GM12878 (cell line): Measurements from ENCODE around the gene RCOR2. TPM values are rescaled to one million over a fixed set of nuclear protein-coding genes. Genes with fewer than 3 reads are reported as not detected.

ENCODE experiments used
- ATAC-seq: fragments of 200-7000 bp; cut with Tn5 transposase; 3 replicates; pipeline ENCODE4 v1.9.1; 2020; ENCODE audit warnings: mild to moderate bottlenecking, moderate library complexity
- BruUV-seq: library from RNA; stranded (reverse); fragments of 400-500 nt; replicated peaks from 2 replicates; lab custom pipeline; 2021; lab: Mats Ljungman, UMichigan
- CTCF ChIA-PET: fragments of 300-600 bp; sonication (Branson Sonifier 250); formaldehyde crosslinking; extraction: SDS; loops from one replicate; lab custom pipeline; 2021; ENCODE audit warnings: inconsistent platforms; lab: Yijun Ruan, JAX
- POLR2A ChIA-PET: fragments of 350-600 bp; formaldehyde crosslinking; extraction: SDS; loops from one replicate; lab custom pipeline; 2021; ENCODE audit warnings: inconsistent platforms; lab: Charles Lee
- RAD21 ChIA-PET: fragments of 300-600 bp; sonication (Branson Sonifier 250); formaldehyde crosslinking; loops from one replicate; lab custom pipeline; 2023; ENCODE audit warnings: antibody characterized with exemption; ENCODE audit not compliant: unreplicated experiment; lab: Charles Lee
- SMC1A ChIA-PET: fragments of 300-600 bp; sonication (Branson Sonifier 250); formaldehyde crosslinking; loops from one replicate; lab custom pipeline; 2023; ENCODE audit not compliant: unreplicated experiment, uncharacterized antibody; lab: Charles Lee
- DNase-seq: peaks from one replicate; pipeline ENCODE4 v3.0.0-alpha.2; 2011; ENCODE audit warnings: low read depth, low spot score
- FAIRE-seq: peaks from 3 replicates; lab custom pipeline; 2011; peaks lifted over from hg19 to GRCh38; lab: Jason Lieb, UNC
- H2AFZ ChIP-seq: 2 replicates; pipeline ENCODE4 v1.6.0; 2011; ENCODE audit warnings: low read depth, low read length, control low read depth; ENCODE audit not compliant: control insufficient read depth
- H3K27ac ChIP-seq: 2 replicates; pipeline ENCODE4 v1.5.1; 2011; ENCODE audit warnings: control low read depth; ENCODE audit not compliant: control insufficient read depth, insufficient read depth
- H3K27me3 ChIP-seq, 2 experiments: replicated peaks in 1 of 2; 2 replicates each; pipeline versions ENCODE4 v1.6.0 to v1.6.1; 2011; ENCODE audit warnings: low read length in 1 of 2; ENCODE audit not compliant: control insufficient read depth in 2 of 2, insufficient read depth in 2 of 2
- H3K36me3 ChIP-seq, 2 experiments: 2 replicates each; pipeline ENCODE4 v1.5.1; 2011; ENCODE audit warnings: low read length in 1 of 2; ENCODE audit not compliant: control insufficient read depth in 2 of 2, insufficient read depth in 2 of 2
- H3K4me1 ChIP-seq: 2 replicates; pipeline ENCODE4 v1.6.1; 2011; ENCODE audit warnings: mild to moderate bottlenecking, low read length, moderate library complexity, mixed read lengths; ENCODE audit not compliant: control insufficient read depth, insufficient read depth
- H3K4me2 ChIP-seq: 2 replicates; pipeline ENCODE4 v1.6.0; 2011; ENCODE audit warnings: control low read depth; ENCODE audit not compliant: control insufficient read depth, insufficient read depth
- H3K4me3 ChIP-seq: fragments of 200-600 bp; sonication (generic); 2 replicates; pipeline ENCODE4 v1.5.1; 2016
- H3K79me2 ChIP-seq: 2 replicates; pipeline ENCODE4 v1.6.0; 2011; ENCODE audit warnings: low read length; ENCODE audit not compliant: control insufficient read depth, insufficient read depth
- H3K9ac ChIP-seq: 2 replicates; pipeline ENCODE4 v1.8.0; 2011; ENCODE audit warnings: low read length, control low read depth, mixed read lengths; ENCODE audit not compliant: control insufficient read depth, insufficient read depth
- H3K9me3 ChIP-seq: replicated peaks from 3 replicates; pipeline ENCODE4 v1.5.1; 2011; ENCODE audit warnings: mild to moderate bottlenecking, low read length; ENCODE audit not compliant: control insufficient read depth, insufficient read depth
- H4K20me1 ChIP-seq: 2 replicates; pipeline ENCODE4 v1.6.0; 2011; ENCODE audit not compliant: control insufficient read depth, insufficient read depth
- CBFB ChIP-seq: IDR thresholded peaks from 2 replicates; pipeline ENCODE4 v1.6.1; 2016; ENCODE audit warnings: antibody characterized with exemption, low read depth
- NR2F1 ChIP-seq: fragments of 450-650 bp; conservative IDR thresholded peaks from 2 replicates; pipeline ENCODE4 v1.6.1; 2017; ENCODE audit warnings: mild to moderate bottlenecking
- SRF ChIP-seq, 2 experiments: IDR thresholded peaks; 2 replicates each; pipeline ENCODE4 v1.6.1; 2011; ENCODE audit warnings: low read depth in 2 of 2, low read length in 2 of 2, mild to moderate bottlenecking in 1 of 2, moderate library complexity in 1 of 2
- WGBS: methylation state at CpG from one replicate; pipeline ENCODE4 v1.1.6; 2016; ENCODE audit warnings: low lambda C conversion rate; ENCODE audit not compliant: insufficient replicate concordance, insufficient coverage; ENCODE audit errors: missing lambda C conversion rate; 5-methylcytosine and 5-hydroxymethylcytosine counted together
- in situ Hi-C: fragments of 300-500 bp; cut with MboI; formaldehyde crosslinking; loops from 9 replicates; pipeline ENCODE4 v1.14.3; 2018; ENCODE audit warnings: mixed read lengths
- intact Hi-C: fragments of 100-400 bp; cut with micrococcal nuclease; formaldehyde crosslinking; loops from one replicate; pipeline ENCODE4 v1.14.2; 2022; ENCODE audit not compliant: unreplicated experiment
- polyA plus RNA-seq, 11 experiments: library from polyadenylated mRNA; depleted of rRNA in 4 of 11; unstranded in 6 of 11; stranded (reverse) in 5 of 11; fragments of >200 nt; fragmentation: Nextera tagmentation in 4 of 11; fragmentation: Illumina TruSeq in 1 of 11; extraction: Ambion mirVana in 4 of 11; extraction: Trizol in 1 of 11; gene quantifications; 1 replicate in 1 of 11; 2 replicates in 10 of 11; pipeline versions ENCODE4 v1.2.1 to v1.2.3, GENCODE V29; 2011 to 2016; ENCODE audit warnings: inconsistent platforms in 2 of 11, missing spikeins in 2 of 11, low read depth in 1 of 11
- total RNA-seq, 4 experiments: library from RNA; depleted of rRNA in 3 of 4; stranded (reverse); fragments of >200 nt in 3 of 4; fragmentation: Illumina TruSeq in 1 of 4; extraction: Trizol in 1 of 4; gene quantifications; 2 replicates each; pipeline versions ENCODE4 v1.2.1 to v1.2.3, GENCODE V29; 2013 to 2021

The RCOR2 gene
- total and polyA plus RNA-seq, 10 of the 15 experiments (the other 5 are each of a cell fraction or from before 2014, with no cell fraction given): 0.06 to 0.32 (median 0.17) TPM; not detected in 5

- CTCF ChIA-PET: interaction anchor here (2.3 to 3.4 kb wide), 2 partner anchors 27 to 32 kb away, joined by 7 to 46 read pairs; no protein-coding TSS in a partner anchor
- no peak overlapping the region; the same call in 1 of the 2 replicates for H3K27ac ChIP-seq
- FAIRE-seq (no peak), ATAC-seq (no peak), DNase-seq (no peak)
- no peak overlapping the region for H3K9ac ChIP-seq
- no peaks in the 10 kb centered on the region for H3K9me3 ChIP-seq
- H3K4me2 ChIP-seq: no peak overlapping the region
- peaks cover 3 to 8% of the 10 kb centered on the region in 2 experiments for H3K36me3 ChIP-seq
- in situ Hi-C loops: no loop called here
- no peak overlapping the region for H2AFZ ChIP-seq
- H3K27me3 ChIP-seq: no peaks in the 10 kb centered on the region
- POLR2A ChIA-PET: interaction anchor here (0.8 kb wide), 1 partner anchor 18 kb away, joined by 5 read pairs; no protein-coding TSS in a partner anchor
- BruUV-seq: no TSS peak
- SMC1A ChIA-PET: interaction anchor here (13.9 kb wide), 1 partner anchor 29 kb away, joined by 153 read pairs; the partner anchor contains the start of gene MARK2
- peaks cover 56% of the 10 kb centered on the region for H3K4me1 ChIP-seq
- H4K20me1 ChIP-seq: peaks cover 9% of the 10 kb centered on the region
- H3K79me2 ChIP-seq: peaks cover 60% of the 10 kb centered on the region
- RAD21 ChIA-PET: interaction anchor here (0.8 to 2.2 kb wide), 2 partner anchors 28 to 31 kb away, joined by 3 to 21 read pairs; partner anchors contain the start of gene MARK2
- H3K4me3 ChIP-seq: no peak overlapping the region
- no peak for TF ChIP-seq SRF (IDR thresholded peaks at IDR 0.05; ENCODE audit: low read depth in 2 of 2, low read length in 2 of 2)
- WGBS: 95% methylated on average over 7 of the region's 7 CpGs
- intact Hi-C loops: no loop called here
Measured at GRCh38 chr11:63869171-63869591, 47.8 kb downstream of the RCOR2 start.

- Histone ChIP-seq H4K20me1 (peaks cover 9% of the 10 kb centered on the region; the same call in 1 of the 2 replicates), H3K79me2 (peaks cover 57% of the 10 kb centered on the region), H3K36me3 (peaks cover 1 to 5% of the 10 kb centered on the region in 2 experiments), H2AFZ (no peak overlapping the region), H3K9ac (no peak overlapping the region), H3K27me3 (no peaks in the 10 kb centered on the region), H3K4me2 (no peak overlapping the region), H3K27ac (no peak overlapping the region), H3K9me3 (no peaks in the 10 kb centered on the region), H3K4me1 (peaks cover 56% of the 10 kb centered on the region), H3K4me3 (no peak overlapping the region)
- ChIA-PET CTCF (interaction anchor here (2.3 to 3.4 kb wide), 2 partner anchors 27 to 32 kb away, joined by 7 to 46 read pairs; no protein-coding TSS in a partner anchor), RAD21 (interaction anchor here (0.8 to 2.6 kb wide), 4 partner anchors 26 to 30 kb away, joined by 3 to 10 read pairs (median 6); partner anchors contain the start of gene MARK2), SMC1A (interaction anchor here (13.9 kb wide), 1 partner anchor 28 kb away, joined by 153 read pairs; the partner anchor contains the start of gene MARK2), POLR2A (interaction anchor here (0.8 kb wide), 1 partner anchor 18 kb away, joined by 5 read pairs; no protein-coding TSS in a partner anchor)
- no peak for DNase-seq
- FAIRE-seq: no peak
- intact Hi-C loops (no loop called here), in situ Hi-C loops (no loop called here)
- WGBS: 79% methylated on average over 9 of the region's 9 CpGs
- BruUV-seq: no TSS peak
- TF ChIP-seq CBFB (no peak), NR2F1 (no peak)
- no peak for ATAC-seq
Measured at GRCh38 chr11:63868399-63869064, 48.4 kb downstream of the RCOR2 start.
